Omental fat pad (tissue), 4 donors: ENCODE results near the gene ROBO4. TPM values are rescaled to one million over a fixed set of nuclear protein-coding genes. Genes with fewer than 3 reads are reported as not detected.

Experiments
- ATAC-seq: fragments of 150-250 bp; one replicate; pipeline ENCODE4 v1.9.1; 2016; ENCODE audit warnings: mild to moderate bottlenecking, moderate library complexity; ENCODE audit not compliant: low FRiP score
- DNase-seq: peaks from one replicate; pipeline ENCODE4 v3.0.0-alpha.2; 2019; ENCODE audit warnings: low spot score
- total RNA-seq, 4 donors: library from RNA; depleted of rRNA; stranded (reverse); fragments of >200 nt; gene quantifications; one replicate each; pipeline ENCODE4 v1.1.0, GENCODE V29; 2016
- TF ChIP-seq, protein P1 (sequence below), 3 donors: fragments of 450-650 bp; IDR thresholded peaks; one replicate each; pipeline ENCODE4 v1.5.1; 2016 to 2017; ENCODE audit warnings: antibody characterized with exemption in 3 of 3, mild to moderate bottlenecking in 3 of 3, moderate library complexity in 2 of 3

The ROBO4 gene
- total RNA-seq, 4 donors from 2014 or later = 31.7 to 152 (median 75.2) TPM

- DNase-seq (no peak), ATAC-seq (no peak)
- TF ChIP-seq, protein P1, sequence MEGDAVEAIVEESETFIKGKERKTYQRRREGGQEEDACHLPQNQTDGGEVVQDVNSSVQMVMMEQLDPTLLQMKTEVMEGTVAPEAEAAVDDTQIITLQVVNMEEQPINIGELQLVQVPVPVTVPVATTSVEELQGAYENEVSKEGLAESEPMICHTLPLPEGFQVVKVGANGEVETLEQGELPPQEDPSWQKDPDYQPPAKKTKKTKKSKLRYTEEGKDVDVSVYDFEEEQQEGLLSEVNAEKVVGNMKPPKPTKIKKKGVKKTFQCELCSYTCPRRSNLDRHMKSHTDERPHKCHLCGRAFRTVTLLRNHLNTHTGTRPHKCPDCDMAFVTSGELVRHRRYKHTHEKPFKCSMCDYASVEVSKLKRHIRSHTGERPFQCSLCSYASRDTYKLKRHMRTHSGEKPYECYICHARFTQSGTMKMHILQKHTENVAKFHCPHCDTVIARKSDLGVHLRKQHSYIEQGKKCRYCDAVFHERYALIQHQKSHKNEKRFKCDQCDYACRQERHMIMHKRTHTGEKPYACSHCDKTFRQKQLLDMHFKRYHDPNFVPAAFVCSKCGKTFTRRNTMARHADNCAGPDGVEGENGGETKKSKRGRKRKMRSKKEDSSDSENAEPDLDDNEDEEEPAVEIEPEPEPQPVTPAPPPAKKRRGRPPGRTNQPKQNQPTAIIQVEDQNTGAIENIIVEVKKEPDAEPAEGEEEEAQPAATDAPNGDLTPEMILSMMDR (IDR thresholded peaks at IDR 0.05) = no peak
Observed at GRCh38 chr11:124890151-124890550, 7.5 kb downstream of the ROBO4 start.

- TF ChIP-seq, protein P1 (IDR thresholded peaks at IDR 0.05) = no peak
- no peak for ATAC-seq
- DNase-seq = no peak
Observed at GRCh38 chr11:124889191-124890091, 8.2 kb downstream of the ROBO4 start.

- peak; percentile 14 for DNase-seq
- ATAC-seq = no peak
- TF ChIP-seq, protein P1 (IDR thresholded peaks at IDR 0.05) = no peak
Observed at GRCh38 chr11:124887667-124888013, 10.0 kb downstream of the ROBO4 start.

- ATAC-seq = no peak
- TF ChIP-seq, protein P1 (IDR thresholded peaks at IDR 0.05) = no peak
- DNase-seq = peak; percentile 14
Observed at GRCh38 chr11:124886978-124887666, 10.5 kb downstream of the ROBO4 start.

GRCh38 chr11:124886476-124886875, 11.2 kb downstream of the ROBO4 start:
- ATAC-seq = no peak
- TF ChIP-seq, protein P1 (IDR thresholded peaks at IDR 0.05) = no peak

GRCh38 chr11:124884869-124885479, 12.7 kb downstream of the ROBO4 start:
- ATAC-seq = no peak
- TF ChIP-seq, protein P1 (IDR thresholded peaks at IDR 0.05) = no peak
- DNase-seq = peak; percentile 3

More at GRCh38 chr11:124886476-124886875, 11.2 kb downstream of the ROBO4 start:
- DNase-seq = peak; percentile 17
